RWPE1 (cell line): ENCODE data around the gene AFF4.
"Not testable (repeated sequence)": the region's sequence is repeated elsewhere in the genome, so short reads cannot be mapped to it uniquely, and the experiment has no call there.

Experiments
- CTCF ChIA-PET: fragments of 350-600 bp; sonication (Branson Sonifier 250); formaldehyde crosslinking; extraction: SDS; loops from one replicate; lab custom pipeline; 2021; lab: Yijun Ruan, JAX
- POLR2A ChIA-PET: fragments of 400-600 bp; formaldehyde crosslinking; extraction: SDS; loops from one replicate; lab custom pipeline; 2020; ENCODE audit warnings: antibody characterized with exemption; ENCODE audit not compliant: low non-redundant PET; lab: Yijun Ruan, JAX
- DNase-seq: peaks from one replicate; pipeline ENCODE4 v3.0.0; 2012; ENCODE audit warnings: low spot score
- H3K27ac ChIP-seq: fragments of 450-650 bp; 2 replicates; pipeline ENCODE4 v1.5.1; 2017
- CTCF ChIP-seq: fragments of 450-650 bp; conservative IDR thresholded peaks from 2 replicates; pipeline ENCODE4 v1.5.1; 2017; ENCODE audit warnings: low read depth, mild to moderate bottlenecking

The AFF4 gene

GRCh38 chr5:132865668-132866341, 97.6 kb downstream of the AFF4 start:
- ChIA-PET CTCF (interaction anchor here (0.5 to 1.9 kb wide), 8 partner anchors 26 to 1118 kb away, joined by 3 to 6 read pairs (median 4); no protein-coding TSS in a partner anchor), POLR2A (interaction anchor here (0.9 to 1.2 kb wide), 5 partner anchors 9 to 46 kb away, joined by 3 to 7 read pairs (median 6); no protein-coding TSS in a partner anchor)
- DNase-seq = no peak
- no peak for TF ChIP-seq CTCF
- peak overlapping the region; percentile 81 for H3K27ac ChIP-seq

DNA sequence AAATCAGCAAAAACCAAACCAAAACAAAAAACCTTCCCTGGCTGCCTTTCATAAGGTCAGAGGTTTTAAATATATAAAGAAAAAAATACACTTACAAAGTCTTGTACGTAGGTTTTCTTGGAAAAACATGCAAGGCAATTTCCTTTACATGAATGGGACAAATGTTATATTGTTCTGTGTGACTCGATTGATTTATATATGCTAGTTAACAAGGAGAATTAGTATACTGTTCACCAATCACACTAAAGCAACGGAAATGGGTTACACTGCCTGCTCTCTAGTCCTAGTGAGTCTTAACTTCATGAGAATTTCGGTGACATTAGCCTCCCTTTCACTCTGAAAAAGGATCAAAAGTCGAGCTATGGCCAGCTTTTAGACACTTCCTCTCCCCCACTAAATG, 102.7 kb downstream of the AFF4 start:
- POLR2A ChIA-PET = interaction anchor here (0.5 to 0.6 kb wide), 2 partner anchors 35 to 40 kb away, joined by 7 to 9 read pairs; no protein-coding TSS in a partner anchor

GRCh38 chr5:132859889-132860437, 103.5 kb downstream of the AFF4 start:
- CTCF ChIA-PET = interaction anchor here (1.9 to 2.9 kb wide), 2 partner anchors 14 to 30 kb away, joined by 5 to 9 read pairs; partner anchors contain the start of gene SHROOM1
- no peak for TF ChIP-seq CTCF
- DNase-seq = no peak
- H3K27ac ChIP-seq = no peak overlapping the region
- POLR2A ChIA-PET = no interaction called here

More for the DNA sequence above, 102.7 kb downstream of the AFF4 start:
- no peak for DNase-seq
- no peak for TF ChIP-seq CTCF
- CTCF ChIA-PET = interaction anchor here (1.1 to 2.9 kb wide), 4 partner anchors 10 to 107 kb away, joined by 3 to 9 read pairs (median 5); partner anchors contain the start of gene SHROOM1
- H3K27ac ChIP-seq = no peak overlapping the region

DNA sequence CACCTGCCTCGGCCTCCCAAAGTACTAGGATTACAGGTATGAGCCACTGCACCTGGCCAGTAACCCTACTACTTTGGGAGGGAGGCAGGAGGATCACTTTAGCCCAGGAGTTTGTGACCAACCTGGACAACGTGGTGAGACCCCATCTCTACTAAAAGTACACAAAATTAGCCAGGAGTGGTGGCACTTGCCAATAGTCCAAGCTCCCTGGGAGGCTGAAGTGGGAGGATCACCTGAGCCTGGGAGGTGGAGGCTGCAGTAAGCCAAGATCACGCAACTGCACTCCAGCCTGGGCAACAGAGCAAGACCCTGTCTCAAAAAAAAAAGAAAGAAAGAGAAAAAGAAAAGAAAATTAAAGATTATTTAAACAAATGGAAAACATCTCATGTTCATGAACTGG, 107.4 kb downstream of the AFF4 start:
- no peak for TF ChIP-seq CTCF
- H3K27ac ChIP-seq = no peak overlapping the region
- ChIA-PET POLR2A (interaction anchor here (0.8 to 1.2 kb wide), 2 partner anchors 10 to 15 kb away, joined by 3 read pairs; partner anchors contain the start of genes GDF9 and UQCRQ), CTCF (no interaction called here)
- no peak for DNase-seq

- DNase-seq, H3K27ac ChIP-seq: not testable (repeated sequence)
- CTCF ChIA-PET = interaction anchor here (1.6 kb wide), 1 partner anchor 26 kb away, joined by 5 read pairs; no protein-coding TSS in a partner anchor
- POLR2A ChIA-PET = interaction anchor here (0.7 to 1.5 kb wide), 2 partner anchors 9 to 11 kb away, joined by 3 to 5 read pairs; partner anchors contain the start of genes GDF9 and UQCRQ
These were observed 108.4 kb downstream of the AFF4 start for GRCh38 chr5:132854992-132855391.

DNA sequence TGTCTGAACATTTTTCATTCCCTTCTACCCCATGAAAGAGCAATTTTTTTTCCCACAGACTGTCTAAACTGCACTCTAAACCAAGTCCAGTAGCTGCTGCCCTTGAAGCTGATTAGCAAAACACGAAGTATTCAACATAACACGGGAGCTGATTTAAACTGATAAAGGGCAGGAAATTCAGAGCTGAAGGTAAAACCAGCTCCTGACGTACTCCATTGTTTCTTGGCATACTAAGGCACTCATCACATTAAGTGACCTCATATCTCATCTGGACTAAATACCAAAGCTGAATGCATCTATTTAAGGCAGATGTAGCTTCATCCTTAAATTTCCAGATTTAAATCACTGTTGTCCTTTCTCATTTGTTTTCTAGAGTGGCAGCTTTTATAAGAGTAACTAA, 109.1 kb downstream of the AFF4 start:
- no peak for TF ChIP-seq CTCF
- no peak overlapping the region for H3K27ac ChIP-seq
- no peak for DNase-seq
- CTCF ChIA-PET = interaction anchor here (0.9 to 1.6 kb wide), 2 partner anchors 10 to 25 kb away, joined by 3 to 5 read pairs; no protein-coding TSS in a partner anchor
- POLR2A ChIA-PET = interaction anchor here (0.5 to 1.5 kb wide), 2 partner anchors 12 to 34 kb away, joined by 3 to 5 read pairs; partner anchors contain the start of genes GDF9 and UQCRQ
